Limb (tissue), 2 donors: ENCODE measurements around the gene TMEM221.

Source experiments
- DNase-seq, 2 donors: peaks; one replicate each; pipeline ENCODE4 v3.0.0-alpha.2; 2016; ENCODE audit errors: extremely low spot score in 2 of 2

Gene TMEM221

GRCh38 chr19:17406046-17406886, 42.2 kb downstream of the TMEM221 start:
- DNase-seq: no peak

GRCh38 chr19:17405250-17406045, 43.0 kb downstream of the TMEM221 start, which contains the start of gene BST2:
BST2 (minus strand) TSS chr19:17405630; CDS start chr19:17405575, 55 bp downstream.
- no peak for DNase-seq

GRCh38 chr19:17404621-17405249, 43.7 kb downstream of the TMEM221 start:
- no peak for DNase-seq

GRCh38 chr19:17404015-17404414, 44.5 kb downstream of the TMEM221 start:
- no peak for DNase-seq

GRCh38 chr19:17402982-17403855, 45.2 kb downstream of the TMEM221 start:
- peak in 1 of 2 donors; percentile 50 for DNase-seq

GRCh38 chr19:17401628-17402027, 46.8 kb downstream of the TMEM221 start:
- no peak for DNase-seq

GRCh38 chr19:17398902-17399527, 49.5 kb downstream of the TMEM221 start:
- DNase-seq: no peak

GRCh38 chr19:17394891-17395415, 53.5 kb downstream of the TMEM221 start:
- DNase-seq: no peak

GRCh38 chr19:17393914-17394313, 54.6 kb downstream of the TMEM221 start, which contains the start of gene CCDC194:
CCDC194 (minus strand) TSS chr19:17394196; CDS start chr19:17394158, 38 bp downstream.
- no peak for DNase-seq

GRCh38 chr19:17393002-17393401, 55.5 kb downstream of the TMEM221 start:
- DNase-seq: no peak

GRCh38 chr19:17391371-17392151, 56.9 kb downstream of the TMEM221 start:
- no peak for DNase-seq

- DNase-seq: peak; percentile 93
Measured at GRCh38 chr19:17390665-17391370, 57.6 kb downstream of the TMEM221 start.

- no peak for DNase-seq
Measured at GRCh38 chr19:17389957-17390664, 58.4 kb downstream of the TMEM221 start.

- no peak for DNase-seq
Measured at GRCh38 chr19:17389288-17389687, 59.2 kb downstream of the TMEM221 start.

GRCh38 chr19:17385878-17386611, 62.4 kb downstream of the TMEM221 start:
- DNase-seq: peak; percentile 18 to 75
